Esophagus muscularis mucosa (tissue), 4 donors: Measurements from ENCODE around the gene MERTK.

Experiments used
- CTCF ChIP-seq, 3 experiments: fragments of 200-600 bp in 2 of 3; fragments of 450-650 bp in 1 of 3; sonication (generic) in 2 of 3; IDR thresholded peaks; one replicate each; pipeline ENCODE4 v1.5.1; 2017 to 2019; ENCODE audit warnings: antibody characterized with exemption in 3 of 3, mild to moderate bottlenecking in 2 of 3, moderate library complexity in 1 of 3
- EP300 ChIP-seq: sonication (generic); formaldehyde crosslinking; IDR thresholded peaks from one replicate; pipeline ENCODE4 v1.6.1; 2017; ENCODE audit warnings: antibody characterized with exemption
- POLR2A ChIP-seq: fragments of 450-650 bp; IDR thresholded peaks from one replicate; pipeline ENCODE4 v1.6.1; 2017; ENCODE audit warnings: antibody characterized with exemption, moderate library complexity, mild to moderate bottlenecking, low read depth

- no peak for TF ChIP-seq POLR2A
- TF ChIP-seq CTCF (IDR thresholded peaks at IDR 0.05): no peak
- no peak for TF ChIP-seq EP300
Measured at GRCh38 chr2:112074506-112074905, 176.1 kb downstream of the MERTK start.
